ENCODE measurements around the gene AOPEP. TPM values are rescaled to one million over a fixed set of nuclear protein-coding genes. Genes with fewer than 3 reads are reported as not detected.

AOPEP gene
- total and polyA plus RNA-seq, 9 of the 15 experiments (the other 6 are each of a cell fraction or from before 2014, with no cell fraction given): 4.5 to 19.3 (median 13.5) TPM

- Histone ChIP-seq H3K27me3 (ENCODE audit: control insufficient read depth in 2 of 2, insufficient read depth in 2 of 2, low read length in 2 of 2) (no peaks in the 10 kb centered on the region), H3K27ac (ENCODE audit: extremely low read depth, low read depth, low read length) (no peak overlapping the region), H3K9me3 (replicated peaks; ENCODE audit: control insufficient read depth, insufficient read depth, low read depth, low read length) (no peaks in the 10 kb centered on the region), H3K4me1 (replicated peaks in 1 of 2; ENCODE audit: control insufficient read depth in 2 of 2, insufficient read depth in 2 of 2, low read length in 2 of 2) (peaks cover 0 to 6% of the 10 kb centered on the region in 2 experiments; a peak in 4 of 5 replicates), H3K9me1 (ENCODE audit: control insufficient read depth, insufficient read depth, low read length) (no peaks in the 10 kb centered on the region), H3K36me3 (ENCODE audit: control insufficient read depth, insufficient read depth, low read length) (no peaks in the 10 kb centered on the region), H3K79me2 (ENCODE audit: control insufficient read depth, insufficient read depth, low read length) (no peaks in the 10 kb centered on the region), H4K20me1 (replicated peaks; ENCODE audit: control insufficient read depth, insufficient read depth, low read length) (no peaks in the 10 kb centered on the region), H3K9ac (ENCODE audit: insufficient read depth in 1 of 2, low read depth in 2 of 2, low read length in 2 of 2) (no peak overlapping the region), H2AFZ (ENCODE audit: low read depth, low read length) (no peak overlapping the region), H3K4me2 (ENCODE audit: insufficient read depth, low read length) (no peak overlapping the region), H3K4me3 (no peak overlapping the region)
- in situ Hi-C loops (cut with MboI) (no loop called here), intact Hi-C loops (cut with micrococcal nuclease) (no loop called here)
- FAIRE-seq: no peak
- no TSS peak for BruUV-seq (replicated peaks)
- no peak for ATAC-seq
- ChIA-PET CTCF (ENCODE audit: low intra/inter-chr PET ratio) (no interaction called here), POLR2A (interaction anchor here (1.1 kb wide), 1 partner anchor 79 kb away, joined by 3 read pairs; no protein-coding TSS in a partner anchor)
- DNase-seq (ENCODE audit: extremely low read depth in 1 of 4, low spot score in 3 of 4): no peak
- TF ChIP-seq TOE1 (IDR thresholded peaks at IDR 0.05; ENCODE audit: borderline replicate concordance) (0 out of 2 replicates have a peak, but pooled peaks have one; percentile 0), TOE1 (CRISPR knock-in tag; IDR thresholded peaks at IDR 0.05; ENCODE audit: borderline replicate concordance, low read depth) (no peak), TSHZ1 (CRISPR knock-in tag; IDR thresholded peaks at IDR 0.05) (no peak), ID3 (CRISPR knock-in tag; IDR thresholded peaks at IDR 0.05) (no peak), ID3 (tag; IDR thresholded peaks at IDR 0.05) (no peak), NR0B1 (IDR thresholded peaks at IDR 0.05; ENCODE audit: partially characterized antibody) (no peak), L3MBTL2 (IDR thresholded peaks at IDR 0.05) (no peak), ETV6 (IDR thresholded peaks at IDR 0.05; ENCODE audit: borderline replicate concordance in 1 of 2, low read depth in 2 of 2, low read length in 1 of 2) (no peak), ETV6 (CRISPR knock-in tag; IDR thresholded peaks at IDR 0.05; ENCODE audit: borderline replicate concordance) (no peak)
Measured at GRCh38 chr9:94866770-94867169, 140.3 kb downstream of the AOPEP start.

Measured in K562 (cell line).